Gastroesophageal sphincter (tissue), 3 donors: ENCODE results near the gene GRXCR2.

ENCODE experiments used
- POLR2A ChIP-seq, 2 donors: fragments of 450-650 bp; IDR thresholded peaks; one replicate each; pipeline ENCODE4 v1.6.1; 2017; ENCODE audit warnings: antibody characterized with exemption in 2 of 2, mild to moderate bottlenecking in 2 of 2, moderate library complexity in 1 of 2
- POLR2AphosphoS5 ChIP-seq: sonication (generic); formaldehyde crosslinking; IDR thresholded peaks from one replicate; pipeline ENCODE4 v1.6.1; 2017; ENCODE audit warnings: antibody characterized with exemption
- TF ChIP-seq, protein P1 (sequence below), 4 experiments: fragments of 200-600 bp in 2 of 4; fragments of 450-650 bp in 2 of 4; sonication (generic) in 1 of 4; IDR thresholded peaks; one replicate each; pipeline ENCODE4 v1.5.1; 2017 to 2019; ENCODE audit warnings: antibody characterized with exemption in 4 of 4, mild to moderate bottlenecking in 2 of 4, moderate library complexity in 2 of 4

DNA sequence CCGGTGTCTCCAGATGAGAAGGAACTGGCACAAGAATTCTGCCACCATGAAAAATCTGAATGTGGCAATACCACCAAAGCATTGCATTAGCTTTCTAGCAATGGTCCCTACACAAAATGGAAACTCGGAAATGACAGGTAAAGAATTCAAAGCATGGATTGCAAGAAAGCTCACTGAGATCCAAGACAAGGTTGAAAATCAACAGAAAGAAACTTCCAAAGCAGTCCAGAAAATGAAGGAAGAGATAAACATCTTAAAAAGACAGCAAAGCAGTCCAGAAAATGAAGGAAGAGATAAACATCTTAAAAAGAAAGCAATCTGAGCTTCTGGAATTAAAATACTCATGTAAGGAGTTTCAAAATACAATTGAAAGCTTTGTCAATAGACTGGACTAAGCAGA, 16.8 kb upstream of the GRXCR2 start:
- TF ChIP-seq, protein P1, sequence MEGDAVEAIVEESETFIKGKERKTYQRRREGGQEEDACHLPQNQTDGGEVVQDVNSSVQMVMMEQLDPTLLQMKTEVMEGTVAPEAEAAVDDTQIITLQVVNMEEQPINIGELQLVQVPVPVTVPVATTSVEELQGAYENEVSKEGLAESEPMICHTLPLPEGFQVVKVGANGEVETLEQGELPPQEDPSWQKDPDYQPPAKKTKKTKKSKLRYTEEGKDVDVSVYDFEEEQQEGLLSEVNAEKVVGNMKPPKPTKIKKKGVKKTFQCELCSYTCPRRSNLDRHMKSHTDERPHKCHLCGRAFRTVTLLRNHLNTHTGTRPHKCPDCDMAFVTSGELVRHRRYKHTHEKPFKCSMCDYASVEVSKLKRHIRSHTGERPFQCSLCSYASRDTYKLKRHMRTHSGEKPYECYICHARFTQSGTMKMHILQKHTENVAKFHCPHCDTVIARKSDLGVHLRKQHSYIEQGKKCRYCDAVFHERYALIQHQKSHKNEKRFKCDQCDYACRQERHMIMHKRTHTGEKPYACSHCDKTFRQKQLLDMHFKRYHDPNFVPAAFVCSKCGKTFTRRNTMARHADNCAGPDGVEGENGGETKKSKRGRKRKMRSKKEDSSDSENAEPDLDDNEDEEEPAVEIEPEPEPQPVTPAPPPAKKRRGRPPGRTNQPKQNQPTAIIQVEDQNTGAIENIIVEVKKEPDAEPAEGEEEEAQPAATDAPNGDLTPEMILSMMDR (IDR thresholded peaks at IDR 0.05), result no peak
- TF ChIP-seq POLR2AphosphoS5 (no peak), POLR2A (IDR thresholded peaks at IDR 0.05) (no peak)
